ENCODE data around the gene PCNX2.

Gene PCNX2

GRCh38 chr1:233217832-233218231 is 77.7 kb downstream of the PCNX2 start:
- no peak overlapping the region for H3K27ac ChIP-seq
- TF ChIP-seq CTCF (conservative IDR thresholded peaks at IDR 0.05): no peak
- TF ChIP-seq ZFX (IDR thresholded peaks at IDR 0.05): no peak

- no peak for TF ChIP-seq CTCF (conservative IDR thresholded peaks at IDR 0.05)
- no peak overlapping the region for H3K27ac ChIP-seq
Measured at GRCh38 chr1:233216009-233216408, 79.5 kb downstream of the PCNX2 start.

GRCh38 chr1:233215135-233215760 is 80.3 kb downstream of the PCNX2 start:
- H3K27ac ChIP-seq: no peak overlapping the region
- no peak for TF ChIP-seq CTCF (conservative IDR thresholded peaks at IDR 0.05)
- no peak for TF ChIP-seq ZFX (IDR thresholded peaks at IDR 0.05)

GRCh38 chr1:233211595-233211994 is 83.9 kb downstream of the PCNX2 start:
- TF ChIP-seq CTCF (conservative IDR thresholded peaks at IDR 0.05): no peak
- no peak for TF ChIP-seq ZFX (IDR thresholded peaks at IDR 0.05)
- H3K27ac ChIP-seq: no peak overlapping the region

GRCh38 chr1:233211106-233211505 is 84.4 kb downstream of the PCNX2 start:
- no peak overlapping the region for H3K27ac ChIP-seq
- no peak for TF ChIP-seq CTCF (conservative IDR thresholded peaks at IDR 0.05)
- no peak for TF ChIP-seq ZFX (IDR thresholded peaks at IDR 0.05)

GRCh38 chr1:233209481-233209880 is 86.0 kb downstream of the PCNX2 start:
- TF ChIP-seq ZFX (IDR thresholded peaks at IDR 0.05) (no peak), CTCF (conservative IDR thresholded peaks at IDR 0.05) (no peak)
- no peak overlapping the region for H3K27ac ChIP-seq

GRCh38 chr1:233208687-233209086 is 86.8 kb downstream of the PCNX2 start:
- TF ChIP-seq ZFX (IDR thresholded peaks at IDR 0.05) (no peak), CTCF (conservative IDR thresholded peaks at IDR 0.05) (no peak)
- H3K27ac ChIP-seq: no peak overlapping the region

Data from C4-2B (cell line).